Activated naive CD4-positive, alpha-beta T cell (primary cell): Measurements from ENCODE around the gene PPIH.
"Not testable (repeated sequence)": the region's sequence is repeated elsewhere in the genome, so short reads cannot be mapped to it uniquely, and the experiment has no call there.

Experiments used
- DNase-seq, 4 experiments: peaks; one replicate each; lab custom pipeline; 2025; lab: John Stamatoyannopoulos, UW

Gene PPIH

GRCh38 chr1:42657981-42658876, at the start of gene PPIH:
Gene PPIH, plus strand, starts transcription at chr1:42658423. Its CDS starts 24 bp downstream, at chr1:42658447.
- DNase-seq: peak; percentile 85 to 92 (median 88)

- no peak for DNase-seq
Observed at GRCh38 chr1:42613803-42614131, 44.5 kb upstream of the PPIH start.

- no peak for DNase-seq
Observed at GRCh38 chr1:42618866-42619265, 39.4 kb upstream of the PPIH start.

GRCh38 chr1:42620307-42620706, 37.9 kb upstream of the PPIH start:
- DNase-seq: no peak

GRCh38 chr1:42621180-42621579, 37.0 kb upstream of the PPIH start:
- not testable (repeated sequence) for DNase-seq

GRCh38 chr1:42627205-42627604, 31.0 kb upstream of the PPIH start:
- not testable (repeated sequence) for DNase-seq

GRCh38 chr1:42639116-42639515, 19.1 kb upstream of the PPIH start:
- no peak for DNase-seq

- DNase-seq: no peak
Observed at GRCh38 chr1:42646056-42646455, 12.2 kb upstream of the PPIH start.

- no peak for DNase-seq
Observed at GRCh38 chr1:42657201-42657600, 1.0 kb upstream of the PPIH start.

- DNase-seq: no peak
Observed at GRCh38 chr1:42658877-42659337, 684 bp downstream of the PPIH start.

- DNase-seq: no peak
Observed at GRCh38 chr1:42660907-42661500, 2.8 kb downstream of the PPIH start.

- DNase-seq: no peak
Observed at GRCh38 chr1:42669936-42670335, 11.7 kb downstream of the PPIH start.

- no peak for DNase-seq
Observed at GRCh38 chr1:42670425-42670824, 12.2 kb downstream of the PPIH start.

GRCh38 chr1:42674214-42674613, 16.0 kb downstream of the PPIH start:
- DNase-seq: no peak

GRCh38 chr1:42674682-42675081, 16.5 kb downstream of the PPIH start:
- no peak for DNase-seq

GRCh38 chr1:42675467-42675866, 17.2 kb downstream of the PPIH start:
- no peak for DNase-seq

GRCh38 chr1:42676534-42677087, 18.4 kb downstream of the PPIH start:
- DNase-seq: no peak

GRCh38 chr1:42679364-42679983, 21.3 kb downstream of the PPIH start:
- no peak for DNase-seq

GRCh38 chr1:42680055-42680454, 21.8 kb downstream of the PPIH start:
- no peak for DNase-seq

GRCh38 chr1:42680921-42681683, 22.9 kb downstream of the PPIH start:
- DNase-seq: no peak

- peak; percentile 86 to 93 (median 87) for DNase-seq
Observed at GRCh38 chr1:42681741-42682483, 23.7 kb downstream of the PPIH start, which contains the start of gene YBX1. Gene YBX1, plus strand, starts transcription at chr1:42682418. Its CDS starts 148 bp downstream, at chr1:42682566.
